ENCODE measurements around the gene CCDC18. TPM values are rescaled to one million over a fixed set of nuclear protein-coding genes. Genes with fewer than 3 reads are reported as not detected.

The CCDC18 gene, protein sequence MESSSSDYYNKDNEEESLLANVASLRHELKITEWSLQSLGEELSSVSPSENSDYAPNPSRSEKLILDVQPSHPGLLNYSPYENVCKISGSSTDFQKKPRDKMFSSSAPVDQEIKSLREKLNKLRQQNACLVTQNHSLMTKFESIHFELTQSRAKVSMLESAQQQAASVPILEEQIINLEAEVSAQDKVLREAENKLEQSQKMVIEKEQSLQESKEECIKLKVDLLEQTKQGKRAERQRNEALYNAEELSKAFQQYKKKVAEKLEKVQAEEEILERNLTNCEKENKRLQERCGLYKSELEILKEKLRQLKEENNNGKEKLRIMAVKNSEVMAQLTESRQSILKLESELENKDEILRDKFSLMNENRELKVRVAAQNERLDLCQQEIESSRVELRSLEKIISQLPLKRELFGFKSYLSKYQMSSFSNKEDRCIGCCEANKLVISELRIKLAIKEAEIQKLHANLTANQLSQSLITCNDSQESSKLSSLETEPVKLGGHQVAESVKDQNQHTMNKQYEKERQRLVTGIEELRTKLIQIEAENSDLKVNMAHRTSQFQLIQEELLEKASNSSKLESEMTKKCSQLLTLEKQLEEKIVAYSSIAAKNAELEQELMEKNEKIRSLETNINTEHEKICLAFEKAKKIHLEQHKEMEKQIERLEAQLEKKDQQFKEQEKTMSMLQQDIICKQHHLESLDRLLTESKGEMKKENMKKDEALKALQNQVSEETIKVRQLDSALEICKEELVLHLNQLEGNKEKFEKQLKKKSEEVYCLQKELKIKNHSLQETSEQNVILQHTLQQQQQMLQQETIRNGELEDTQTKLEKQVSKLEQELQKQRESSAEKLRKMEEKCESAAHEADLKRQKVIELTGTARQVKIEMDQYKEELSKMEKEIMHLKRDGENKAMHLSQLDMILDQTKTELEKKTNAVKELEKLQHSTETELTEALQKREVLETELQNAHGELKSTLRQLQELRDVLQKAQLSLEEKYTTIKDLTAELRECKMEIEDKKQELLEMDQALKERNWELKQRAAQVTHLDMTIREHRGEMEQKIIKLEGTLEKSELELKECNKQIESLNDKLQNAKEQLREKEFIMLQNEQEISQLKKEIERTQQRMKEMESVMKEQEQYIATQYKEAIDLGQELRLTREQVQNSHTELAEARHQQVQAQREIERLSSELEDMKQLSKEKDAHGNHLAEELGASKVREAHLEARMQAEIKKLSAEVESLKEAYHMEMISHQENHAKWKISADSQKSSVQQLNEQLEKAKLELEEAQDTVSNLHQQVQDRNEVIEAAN (N-terminal part only)
- total RNA-seq, result 1 to 10 TPM; 2.3 to 6.9 (median 3.5) TPM
- long read RNA-seq, partial matches to known transcripts, result 0 of 2 reads
- long read RNA-seq, other reads (novel, unspliced or antisense), result 2 of 2 reads

- DNase-seq (no peak), ATAC-seq (no peak)
- 7% methylated on average over 17 of the region's 43 CpGs for WGBS (ENCODE audit: insufficient coverage, low coverage, low lambda C conversion rate, missing lambda C conversion rate)
- no peak for TF ChIP-seq POLR2A (IDR thresholded peaks at IDR 0.05)
- TF ChIP-seq CTCF (IDR thresholded peaks at IDR 0.05), result no peak
- no peaks in the 10 kb centered on the region for H3K36me3 ChIP-seq
- H3K9me3 ChIP-seq, result no peaks in the 10 kb centered on the region
- peak within 1 kb of the TSS; percentile 99 to 100 (median 99) for H3K27ac ChIP-seq
- intact Hi-C loops (cut with DNase I), result no loop called here
- H3K4me1 ChIP-seq, result peaks cover 0 to 18% (median 0%) of the 10 kb centered on the region in 4 donors
- H3K4me3 ChIP-seq, result peak within 1 kb of the TSS; percentile 79 to 85 (median 82)
- no peaks in the 10 kb centered on the region for H3K27me3 ChIP-seq
Measured at GRCh38 chr1:93180723-93181613, at the start of gene CCDC18. Gene CCDC18 (plus strand): TSS chr1:93180724. CDS start chr1:93183362, 2,638 bp downstream.

GRCh38 chr1:93132638-93133037 lies 47.9 kb upstream of the CCDC18 start:
- Histone ChIP-seq H3K4me1 (peaks cover 0 to 16% (median 8%) of the 10 kb centered on the region in 4 donors), H3K27me3 (no peaks in the 10 kb centered on the region), H3K36me3 (peaks cover 0 to 17% (median 7%) of the 10 kb centered on the region in 4 donors), H3K27ac (no peak overlapping the region), H3K4me3 (no peak overlapping the region), H3K9me3 (no peaks in the 10 kb centered on the region)
- ATAC-seq, result no peak
- TF ChIP-seq POLR2A (IDR thresholded peaks at IDR 0.05) (no peak), CTCF (IDR thresholded peaks at IDR 0.05) (no peak)
- no peak for DNase-seq
- intact Hi-C loops (cut with DNase I), result no loop called here

GRCh38 chr1:93136445-93136844 lies 44.1 kb upstream of the CCDC18 start:
- no peaks in the 10 kb centered on the region for H3K9me3 ChIP-seq
- peaks cover 0 to 17% (median 7%) of the 10 kb centered on the region in 4 donors for H3K36me3 ChIP-seq
- TF ChIP-seq POLR2A (IDR thresholded peaks at IDR 0.05) (no peak), CTCF (IDR thresholded peaks at IDR 0.05) (no peak)
- no peak overlapping the region for H3K27ac ChIP-seq
- H3K4me1 ChIP-seq, result no peaks in the 10 kb centered on the region
- no peak for DNase-seq
- H3K27me3 ChIP-seq, result no peaks in the 10 kb centered on the region
- no peak for ATAC-seq
- 88% methylated on average over 5 of the region's 5 CpGs for whole genome bisulfite sequencing (ENCODE audit: insufficient coverage, low coverage, low lambda C conversion rate, missing lambda C conversion rate)
- no peak overlapping the region for H3K4me3 ChIP-seq
- intact Hi-C loops (cut with DNase I), result no loop called here
